Uterus (tissue), 2 donors: ENCODE results near the gene CCDC158.

Experiments
- POLR2A ChIP-seq, 2 donors: fragments of 450-650 bp; IDR thresholded peaks; one replicate each; pipeline ENCODE4 v1.6.1; 2016; ENCODE audit warnings: antibody characterized with exemption in 2 of 2, mild to moderate bottlenecking in 1 of 2, moderate library complexity in 1 of 2
- TF ChIP-seq, protein P1 (sequence below), 4 experiments: fragments of 200-600 bp in 2 of 4; fragments of 450-650 bp in 2 of 4; sonication (generic) in 2 of 4; IDR thresholded peaks; one replicate each; pipeline ENCODE4 v1.5.1; 2016 to 2019; ENCODE audit warnings: antibody characterized with exemption in 4 of 4, mild to moderate bottlenecking in 2 of 4, moderate library complexity in 1 of 4

DNA sequence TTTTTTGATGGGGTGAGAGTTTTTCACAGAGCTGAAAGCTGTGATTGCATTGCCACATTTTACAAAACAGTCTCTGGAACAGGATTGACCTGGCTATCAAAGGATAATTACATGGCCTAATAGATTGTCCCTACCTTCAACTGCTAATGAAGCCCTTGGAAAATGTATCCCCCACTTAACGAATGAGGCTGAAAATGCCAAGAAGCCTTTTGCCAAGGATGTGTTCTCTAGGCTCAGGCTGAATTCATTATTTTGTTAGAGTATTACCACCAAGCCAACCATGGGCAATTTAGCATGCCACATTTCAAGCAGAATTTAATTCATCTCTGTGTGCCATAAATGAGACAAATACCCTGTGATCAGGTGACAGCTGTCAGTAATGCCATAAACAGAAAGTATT lies 49.6 kb upstream of the CCDC158 start:
- TF ChIP-seq, protein P1, sequence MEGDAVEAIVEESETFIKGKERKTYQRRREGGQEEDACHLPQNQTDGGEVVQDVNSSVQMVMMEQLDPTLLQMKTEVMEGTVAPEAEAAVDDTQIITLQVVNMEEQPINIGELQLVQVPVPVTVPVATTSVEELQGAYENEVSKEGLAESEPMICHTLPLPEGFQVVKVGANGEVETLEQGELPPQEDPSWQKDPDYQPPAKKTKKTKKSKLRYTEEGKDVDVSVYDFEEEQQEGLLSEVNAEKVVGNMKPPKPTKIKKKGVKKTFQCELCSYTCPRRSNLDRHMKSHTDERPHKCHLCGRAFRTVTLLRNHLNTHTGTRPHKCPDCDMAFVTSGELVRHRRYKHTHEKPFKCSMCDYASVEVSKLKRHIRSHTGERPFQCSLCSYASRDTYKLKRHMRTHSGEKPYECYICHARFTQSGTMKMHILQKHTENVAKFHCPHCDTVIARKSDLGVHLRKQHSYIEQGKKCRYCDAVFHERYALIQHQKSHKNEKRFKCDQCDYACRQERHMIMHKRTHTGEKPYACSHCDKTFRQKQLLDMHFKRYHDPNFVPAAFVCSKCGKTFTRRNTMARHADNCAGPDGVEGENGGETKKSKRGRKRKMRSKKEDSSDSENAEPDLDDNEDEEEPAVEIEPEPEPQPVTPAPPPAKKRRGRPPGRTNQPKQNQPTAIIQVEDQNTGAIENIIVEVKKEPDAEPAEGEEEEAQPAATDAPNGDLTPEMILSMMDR (IDR thresholded peaks at IDR 0.05) = no peak
- no peak for TF ChIP-seq POLR2A (IDR thresholded peaks at IDR 0.05)
